LNCAP (cell line): ENCODE data around the gene LHFPL2.

Experiments
- CTCF ChIP-seq: fragments of 450-650 bp; IDR thresholded peaks from 2 replicates; pipeline ENCODE4 v1.5.1; 2017; ENCODE audit warnings: mild to moderate bottlenecking

LHFPL2 gene

GRCh38 chr5:78649861-78650496, 1.4 kb upstream of the LHFPL2 start:
- TF ChIP-seq CTCF = no peak

- no peak for TF ChIP-seq CTCF
Observed at GRCh38 chr5:78649211-78649695, 681 bp upstream of the LHFPL2 start.

GRCh38 chr5:78647838-78648358, 674 bp downstream of the LHFPL2 start:
- peak; percentile 33 for TF ChIP-seq CTCF

- no peak for TF ChIP-seq CTCF
Observed at GRCh38 chr5:78647351-78647818, 1.2 kb downstream of the LHFPL2 start.

- TF ChIP-seq CTCF = no peak
Observed at GRCh38 chr5:78644741-78645300, 3.8 kb downstream of the LHFPL2 start.

GRCh38 chr5:78644129-78644528, 4.4 kb downstream of the LHFPL2 start:
- TF ChIP-seq CTCF = no peak

GRCh38 chr5:78642701-78643100, 5.9 kb downstream of the LHFPL2 start:
- TF ChIP-seq CTCF = no peak
